SK-N-SH treated with all-trans-retinoic acid at 6 μM for 48 hours (cell line): ENCODE measurements around the gene RNF126.
"Not testable (repeated sequence)": the region's sequence is repeated elsewhere in the genome, so short reads cannot be mapped to it uniquely, and the experiment has no call there.

Experiments used
- ATAC-seq: fragments of 200-7000 bp; cut with Tn5 transposase; 3 replicates; pipeline ENCODE4 v1.9.1; 2020; ENCODE audit warnings: mild to moderate bottlenecking, moderate library complexity
- ARNTL ChIP-seq: fragments of 450-650 bp; formaldehyde crosslinking; IDR thresholded peaks from 2 replicates; pipeline ENCODE4 v1.5.0; 2020; ENCODE audit warnings: low read depth, mild to moderate bottlenecking, moderate library complexity, borderline replicate concordance
- CREB5 ChIP-seq: fragments of 250-450 bp; sonication (Bioruptor Pico); IDR thresholded peaks from 2 replicates; pipeline ENCODE4 v1.5.1; 2020; ENCODE audit warnings: low read depth, mild to moderate bottlenecking, moderate library complexity
- CSDC2 ChIP-seq: fragments of 250-450 bp; sonication (Bioruptor Pico); IDR thresholded peaks from 2 replicates; pipeline ENCODE4 v1.5.0; 2020; ENCODE audit warnings: mild to moderate bottlenecking, moderate library complexity
- ESRRG ChIP-seq: fragments of 250-450 bp; sonication (Bioruptor Pico); IDR thresholded peaks from 2 replicates; pipeline ENCODE4 v1.6.1; 2021; ENCODE audit warnings: mild to moderate bottlenecking
- GLIS3 ChIP-seq: fragments of 250-450 bp; sonication (Bioruptor Pico); IDR thresholded peaks from 2 replicates; pipeline ENCODE4 v1.5.0; 2020; ENCODE audit warnings: mild to moderate bottlenecking, moderate library complexity
- OSR1 ChIP-seq: fragments of 250-450 bp; sonication (Bioruptor Pico); IDR thresholded peaks from 2 replicates; pipeline ENCODE4 v1.8.0; 2022; ENCODE audit warnings: moderate library complexity, mild to moderate bottlenecking, inconsistent platforms
- PATZ1 ChIP-seq: fragments of 250-450 bp; sonication (Bioruptor Pico); IDR thresholded peaks from 2 replicates; pipeline ENCODE4 v1.8.0; 2020; ENCODE audit warnings: mild to moderate bottlenecking, moderate library complexity, borderline replicate concordance
- POU6F1 ChIP-seq: fragments of 250-450 bp; sonication (Bioruptor Pico); IDR thresholded peaks from 2 replicates; pipeline ENCODE4 v1.8.0; 2021; ENCODE audit warnings: low read depth, mild to moderate bottlenecking, moderate library complexity, borderline replicate concordance
- PPARA ChIP-seq: fragments of 250-450 bp; sonication (Bioruptor Pico); IDR thresholded peaks from 2 replicates; pipeline ENCODE4 v1.5.0; 2020; ENCODE audit warnings: mild to moderate bottlenecking, borderline replicate concordance
- RARB ChIP-seq: fragments of 250-450 bp; sonication (Bioruptor Pico); IDR thresholded peaks from 2 replicates; pipeline ENCODE4 v1.8.0; 2021; ENCODE audit warnings: mild to moderate bottlenecking, moderate library complexity
- SNAI2 ChIP-seq: fragments of 250-450 bp; sonication (Bioruptor Pico); IDR thresholded peaks from 2 replicates; pipeline ENCODE4 v1.5.0; 2020; ENCODE audit warnings: mild to moderate bottlenecking, moderate library complexity
- TCF4 ChIP-seq: fragments of 250-450 bp; sonication (Bioruptor Pico); IDR thresholded peaks from 2 replicates; pipeline ENCODE4 v1.8.0; 2021; ENCODE audit warnings: mild to moderate bottlenecking, moderate library complexity, borderline replicate concordance
- TSHZ2 ChIP-seq: fragments of 250-450 bp; sonication (Bioruptor Pico); IDR thresholded peaks from 2 replicates; pipeline ENCODE4 v1.5.0; 2020; ENCODE audit warnings: mild to moderate bottlenecking, moderate library complexity
- ZC3H10 ChIP-seq: fragments of 250-450 bp; sonication (Bioruptor Pico); IDR thresholded peaks from 2 replicates; pipeline ENCODE4 v1.5.1; 2021; ENCODE audit warnings: mild to moderate bottlenecking, moderate library complexity
- ZFP3 ChIP-seq: fragments of 250-450 bp; sonication (Bioruptor Pico); IDR thresholded peaks from 2 replicates; pipeline ENCODE4 v1.5.0; 2020; ENCODE audit warnings: mild to moderate bottlenecking, moderate library complexity
- ZFP30 ChIP-seq: fragments of 450-650 bp; formaldehyde crosslinking; IDR thresholded peaks from 2 replicates; pipeline ENCODE4 v1.5.0; 2022; ENCODE audit warnings: mild to moderate bottlenecking, moderate library complexity
- ZNF565 ChIP-seq: fragments of 450-650 bp; formaldehyde crosslinking; conservative IDR thresholded peaks from 2 replicates; pipeline ENCODE4 v1.5.0; 2020; ENCODE audit warnings: low read depth, mild to moderate bottlenecking, moderate library complexity
- ZNF8 ChIP-seq: fragments of 450-650 bp; formaldehyde crosslinking; IDR thresholded peaks from 2 replicates; pipeline ENCODE4 v1.5.0; 2020; ENCODE audit warnings: mild to moderate bottlenecking, moderate library complexity

Gene RNF126

DNA sequence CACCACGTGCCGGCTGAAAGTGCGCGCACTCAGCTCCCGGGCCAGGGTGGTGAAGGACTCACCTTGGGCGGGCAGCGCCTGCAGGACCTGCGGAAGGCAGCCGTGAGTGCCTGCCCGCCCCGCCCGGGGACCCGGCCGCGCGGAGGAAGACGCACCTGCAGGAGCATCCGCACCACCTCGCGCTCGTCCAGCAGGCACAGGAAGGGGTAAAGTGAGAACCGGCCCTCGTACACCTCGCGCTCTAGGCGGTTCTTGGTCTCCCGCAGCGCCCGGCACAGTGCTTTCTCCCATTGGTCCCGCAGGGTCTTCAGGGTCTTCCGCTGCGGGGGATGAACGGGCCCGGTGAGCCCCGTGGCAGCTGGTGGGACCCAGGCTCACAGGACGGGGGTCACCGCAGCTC lies 40.3 kb downstream of the RNF126 start:
- ATAC-seq, result no peak
- TF ChIP-seq ESRRG (CRISPR knock-in tag), result no peak
- TF ChIP-seq, all 23 proteins: peak for 0

DNA sequence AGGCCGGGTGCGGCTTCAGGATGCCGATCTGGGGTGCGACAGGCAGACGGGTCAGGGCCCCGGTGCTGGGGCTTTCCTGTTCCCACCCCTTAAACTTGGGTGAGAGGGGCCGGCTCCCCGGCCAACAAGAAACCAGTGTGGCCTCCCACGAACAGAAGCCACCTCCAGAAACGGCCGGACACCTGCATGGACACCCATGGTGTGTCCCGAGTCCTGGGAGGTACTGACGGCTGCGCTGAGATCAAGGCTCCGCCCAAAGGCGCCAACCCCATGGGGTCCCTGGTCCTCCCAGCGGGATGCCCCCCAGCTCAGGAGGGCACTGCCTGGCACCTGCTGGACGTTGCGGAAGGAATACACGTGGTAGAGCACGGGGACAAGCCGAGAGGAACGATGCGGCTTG lies 41.2 kb downstream of the RNF126 start:
- TF ChIP-seq TCF4 (CRISPR knock-in tag) (no peak), CSDC2 (no peak), ZFP30 (CRISPR knock-in tag) (no peak), PPARA (no peak), GLIS3 (CRISPR knock-in tag) (no peak)
- ATAC-seq, result no peak

GRCh38 chr19:621191-621590 lies 41.8 kb downstream of the RNF126 start:
- not testable (repeated sequence) for ATAC-seq

DNA sequence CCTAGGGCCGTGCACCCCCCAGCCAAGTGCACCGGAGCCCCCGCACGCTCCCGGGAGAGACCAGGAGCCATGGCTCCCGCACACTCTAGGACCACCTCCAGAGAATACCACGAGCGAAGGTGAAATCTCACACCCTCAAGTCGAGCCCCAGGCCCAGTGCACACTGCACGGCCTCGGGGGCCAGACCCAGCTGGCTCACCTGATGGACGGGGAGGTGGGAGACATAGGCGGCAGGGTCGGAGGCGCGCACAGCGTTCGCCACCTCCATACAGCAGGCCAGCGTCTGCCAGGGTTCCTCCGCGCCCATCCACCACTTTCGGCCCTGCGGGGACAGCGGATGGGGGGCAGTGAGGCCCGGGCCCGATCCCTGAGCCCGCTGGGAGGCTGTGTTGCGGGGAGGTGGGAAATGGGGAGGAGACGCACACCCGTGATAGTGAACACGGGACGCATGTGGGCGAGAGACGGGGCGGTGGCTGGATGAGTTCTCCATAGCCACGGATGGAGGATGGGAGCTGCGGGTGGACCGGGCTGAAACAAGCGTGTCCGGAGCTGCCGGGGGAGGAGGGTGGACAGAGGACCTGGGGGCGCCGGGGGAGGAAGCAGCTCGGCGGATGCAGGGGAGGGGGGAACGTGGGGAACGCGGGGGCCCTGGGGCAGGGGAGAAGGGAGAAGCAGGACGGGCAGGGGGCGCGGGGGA lies 42.7 kb downstream of the RNF126 start:
- no peak for TF ChIP-seq ZFP3 (CRISPR knock-in tag)
- TF ChIP-seq OSR1 (CRISPR knock-in tag), result no peak
- TF ChIP-seq PPARA, result no peak
- no peak for TF ChIP-seq ZNF8
- no peak for TF ChIP-seq POU6F1 (CRISPR knock-in tag)
- no peak for TF ChIP-seq CSDC2
- TF ChIP-seq TCF4 (CRISPR knock-in tag), result no peak
- no peak for TF ChIP-seq ZNF565 (CRISPR knock-in tag)
- no peak for TF ChIP-seq GLIS3 (CRISPR knock-in tag)
- TF ChIP-seq ARNTL, result no peak
- no peak for ATAC-seq

DNA sequence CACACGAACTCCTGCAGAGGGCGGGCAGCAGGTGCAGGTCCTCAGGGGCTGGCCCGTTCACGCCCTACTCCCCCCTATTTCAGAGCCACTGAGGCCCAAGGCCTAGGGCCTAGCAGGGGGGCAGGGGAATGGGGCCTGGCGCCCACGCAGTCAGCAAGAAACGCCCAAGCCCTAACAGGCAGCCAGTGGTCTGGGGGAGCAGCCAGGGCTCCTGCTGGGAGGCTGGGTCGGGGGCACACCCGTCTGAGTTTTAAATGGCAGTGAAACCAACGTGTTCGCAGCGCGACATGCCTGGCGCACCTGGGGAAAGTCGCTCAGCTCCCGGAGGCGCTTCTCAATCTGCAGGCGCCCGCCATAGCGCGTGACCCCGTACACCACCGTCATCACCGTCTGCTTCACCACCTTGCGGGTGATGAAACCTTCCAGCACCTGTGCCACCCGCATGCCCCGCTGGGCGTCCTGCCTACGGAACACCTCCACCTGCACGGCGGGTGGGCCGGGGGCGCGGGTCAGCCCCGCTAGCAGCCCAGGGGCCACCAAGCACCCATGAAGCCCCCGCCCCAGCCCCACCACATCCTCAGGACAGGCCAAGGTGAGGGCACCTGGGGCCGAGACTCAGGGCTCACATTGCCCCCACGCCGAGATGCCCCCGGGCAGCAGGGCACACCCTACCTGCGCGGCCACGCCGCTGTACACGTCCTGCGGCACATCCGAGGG lies 43.6 kb downstream of the RNF126 start:
- TF ChIP-seq PATZ1, result no peak
- no peak for ATAC-seq

DNA sequence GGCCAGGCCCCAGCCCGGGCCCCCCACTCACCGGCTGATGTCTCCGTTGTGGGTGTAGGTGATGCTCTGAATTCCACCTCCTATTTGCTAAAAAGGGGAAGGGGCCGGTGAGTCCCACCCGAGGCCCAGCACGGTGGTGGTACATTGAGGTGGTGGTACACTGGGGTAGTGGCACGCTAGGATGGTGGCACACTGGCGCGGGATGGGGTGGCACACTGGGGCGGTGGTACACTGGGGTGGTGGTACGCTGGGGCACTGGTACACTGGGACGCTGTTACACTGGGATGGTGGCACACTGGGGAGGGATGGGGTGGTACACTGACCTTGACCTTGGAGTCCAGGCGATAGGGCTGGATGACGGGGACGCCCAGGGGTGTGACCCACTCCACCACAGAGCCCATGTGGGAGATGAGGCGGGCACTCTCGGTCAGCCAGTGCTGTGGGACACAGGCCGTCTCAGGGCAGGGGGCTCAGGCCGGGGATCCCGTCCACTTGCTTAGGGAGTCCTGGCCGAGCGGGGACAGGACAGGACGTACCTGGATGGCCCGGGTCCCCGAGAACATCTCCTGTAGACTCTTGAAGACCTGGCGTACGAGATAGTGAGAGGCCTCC lies 44.2 kb downstream of the RNF126 start:
- TF ChIP-seq ZC3H10 (CRISPR knock-in tag), result no peak
- TF ChIP-seq CREB5 (CRISPR knock-in tag), result no peak
- TF ChIP-seq TSHZ2 (CRISPR knock-in tag), result no peak
- no peak for TF ChIP-seq PATZ1
- no peak for TF ChIP-seq TCF4 (CRISPR knock-in tag)
- no peak for TF ChIP-seq SNAI2
- no peak for TF ChIP-seq ESRRG (CRISPR knock-in tag)
- TF ChIP-seq ZNF565 (CRISPR knock-in tag), result no peak
- no peak for TF ChIP-seq OSR1 (CRISPR knock-in tag)
- TF ChIP-seq RARB (CRISPR knock-in tag), result no peak
- no peak for TF ChIP-seq CSDC2
- TF ChIP-seq ARNTL, result no peak
- ATAC-seq, result no peak
